Measurements from ENCODE around the gene PGK1. TPM values are rescaled to one million over a fixed set of nuclear protein-coding genes. Genes with fewer than 3 reads are reported as not detected.
"Not testable (repeated sequence)": the region's sequence is repeated elsewhere in the genome, so short reads cannot be mapped to it uniquely, and the experiment has no call there.

PGK1 gene
- 125 TPM for total RNA-seq

DNA sequence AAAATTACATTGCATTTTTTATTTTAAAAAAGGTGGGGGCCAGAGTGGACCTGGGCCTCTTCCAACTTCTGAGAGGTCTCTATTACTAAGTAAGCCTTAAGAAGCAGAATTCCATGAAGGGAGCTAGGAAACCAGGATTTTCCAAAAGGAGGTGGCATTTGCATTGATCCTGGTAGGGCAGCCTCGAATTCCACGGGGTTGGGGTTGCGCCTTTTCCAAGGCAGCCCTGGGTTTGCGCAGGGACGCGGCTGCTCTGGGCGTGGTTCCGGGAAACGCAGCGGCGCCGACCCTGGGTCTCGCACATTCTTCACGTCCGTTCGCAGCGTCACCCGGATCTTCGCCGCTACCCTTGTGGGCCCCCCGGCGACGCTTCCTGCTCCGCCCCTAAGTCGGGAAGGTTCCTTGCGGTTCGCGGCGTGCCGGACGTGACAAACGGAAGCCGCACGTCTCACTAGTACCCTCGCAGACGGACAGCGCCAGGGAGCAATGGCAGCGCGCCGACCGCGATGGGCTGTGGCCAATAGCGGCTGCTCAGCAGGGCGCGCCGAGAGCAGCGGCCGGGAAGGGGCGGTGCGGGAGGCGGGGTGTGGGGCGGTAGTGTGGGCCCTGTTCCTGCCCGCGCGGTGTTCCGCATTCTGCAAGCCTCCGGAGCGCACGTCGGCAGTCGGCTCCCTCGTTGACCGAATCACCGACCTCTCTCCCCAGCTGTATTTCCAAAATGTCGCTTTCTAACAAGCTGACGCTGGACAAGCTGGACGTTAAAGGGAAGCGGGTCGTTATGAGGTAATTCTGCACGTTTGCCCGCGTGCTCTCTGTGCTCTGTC, at the start of gene PGK1:
Gene PGK1, plus strand, starts transcription at position 626 of the 824 bp plus-strand sequence. Its CDS starts 93 bp downstream, at position 719.
- peak within 1 kb of the TSS; percentile 77 to 98 (median 95) for H3K9ac ChIP-seq (ENCODE audit: low read depth in 1 of 3, low read length in 3 of 3)
- no peaks in the 10 kb centered on the region for H3K36me3 ChIP-seq (ENCODE audit: control insufficient read depth in 3 of 3, insufficient read depth in 3 of 3, low read length in 3 of 3)
- no peaks in the 10 kb centered on the region for H3K9me3 ChIP-seq (ENCODE audit: control insufficient read depth in 3 of 3, low read length in 3 of 3)
- peak within 1 kb of the TSS; percentile 90 for H3K27ac ChIP-seq (ENCODE audit: low read depth, low read length)
- peaks cover 0 to 4% (median 0%) of the 10 kb centered on the region in 3 donors for H3K27me3 ChIP-seq (ENCODE audit: control insufficient read depth in 3 of 3, insufficient read depth in 3 of 3, low read length in 3 of 3)
- peak within 1 kb of the TSS; percentile 86 to 95 (median 91) for H3K4me3 ChIP-seq (ENCODE audit: low read length in 3 of 3)
- peaks cover 28 to 29% (median 28%) of the 10 kb centered on the region in 3 donors for H3K4me1 ChIP-seq (ENCODE audit: control insufficient read depth in 3 of 3, insufficient read depth in 3 of 3, low read length in 3 of 3)

GRCh38 chrX:78063687-78064086, 40.4 kb upstream of the PGK1 start:
- no peak overlapping the region for H3K9ac ChIP-seq (ENCODE audit: low read depth in 1 of 3, low read length in 3 of 3)
- H3K4me1 ChIP-seq (ENCODE audit: control insufficient read depth in 3 of 3, insufficient read depth in 3 of 3, low read length in 3 of 3): no peaks in the 10 kb centered on the region
- H3K9me3 ChIP-seq (ENCODE audit: control insufficient read depth in 3 of 3, low read length in 3 of 3): no peaks in the 10 kb centered on the region
- no peaks in the 10 kb centered on the region for H3K27me3 ChIP-seq (ENCODE audit: control insufficient read depth in 3 of 3, insufficient read depth in 3 of 3, low read length in 3 of 3)
- no peak overlapping the region for H3K27ac ChIP-seq (ENCODE audit: low read depth, low read length)
- no peak overlapping the region for H3K4me3 ChIP-seq (ENCODE audit: low read length in 3 of 3)
- H3K36me3 ChIP-seq (ENCODE audit: control insufficient read depth in 3 of 3, insufficient read depth in 3 of 3, low read length in 3 of 3): no peaks in the 10 kb centered on the region

GRCh38 chrX:78064152-78064551, 39.9 kb upstream of the PGK1 start:
- no peak overlapping the region for H3K4me3 ChIP-seq (ENCODE audit: low read length in 3 of 3)
- H3K9me3 ChIP-seq (ENCODE audit: control insufficient read depth in 3 of 3, low read length in 3 of 3): no peaks in the 10 kb centered on the region
- H3K36me3 ChIP-seq (ENCODE audit: control insufficient read depth in 3 of 3, insufficient read depth in 3 of 3, low read length in 3 of 3): no peaks in the 10 kb centered on the region
- no peak overlapping the region for H3K27ac ChIP-seq (ENCODE audit: low read depth, low read length)
- H3K9ac ChIP-seq (ENCODE audit: low read depth in 1 of 3, low read length in 3 of 3): no peak overlapping the region
- H3K4me1 ChIP-seq (ENCODE audit: control insufficient read depth in 3 of 3, insufficient read depth in 3 of 3, low read length in 3 of 3): no peaks in the 10 kb centered on the region
- H3K27me3 ChIP-seq (ENCODE audit: control insufficient read depth in 3 of 3, insufficient read depth in 3 of 3, low read length in 3 of 3): no peaks in the 10 kb centered on the region

- not testable (repeated sequence) for H3K4me3 ChIP-seq (ENCODE audit: low read length in 3 of 3); H3K27me3 ChIP-seq (ENCODE audit: control insufficient read depth in 3 of 3, insufficient read depth in 3 of 3, low read length in 3 of 3); H3K9ac ChIP-seq (ENCODE audit: low read depth in 1 of 3, low read length in 3 of 3); H3K27ac ChIP-seq (ENCODE audit: low read depth, low read length); H3K9me3 ChIP-seq (ENCODE audit: control insufficient read depth in 3 of 3, low read length in 3 of 3); H3K4me1 ChIP-seq (ENCODE audit: control insufficient read depth in 3 of 3, insufficient read depth in 3 of 3, low read length in 3 of 3); H3K36me3 ChIP-seq (ENCODE audit: control insufficient read depth in 3 of 3, insufficient read depth in 3 of 3, low read length in 3 of 3)
These were observed 39.1 kb upstream of the PGK1 start for GRCh38 chrX:78064698-78065601.

DNA sequence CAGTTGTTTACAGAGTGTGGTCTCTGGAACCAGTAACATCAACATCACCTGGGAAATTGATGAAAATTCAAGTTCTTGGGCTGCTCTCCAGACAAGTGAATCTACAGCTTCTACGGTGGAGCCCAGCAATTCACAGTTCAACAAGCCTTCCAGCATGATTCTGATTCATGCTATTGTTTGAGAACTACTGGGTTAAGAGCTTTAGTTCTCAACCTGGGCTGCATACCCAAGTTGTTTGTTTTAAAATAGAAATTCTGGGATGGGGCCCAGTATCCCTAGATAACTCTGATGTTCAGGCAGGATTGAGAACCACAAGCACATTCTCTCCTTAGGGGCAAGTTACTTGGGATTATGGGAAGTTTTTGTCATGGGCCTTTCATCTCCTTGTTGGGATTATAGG, 37.9 kb upstream of the PGK1 start:
- no peaks in the 10 kb centered on the region for H3K36me3 ChIP-seq (ENCODE audit: control insufficient read depth in 3 of 3, insufficient read depth in 3 of 3, low read length in 3 of 3)
- H3K9ac ChIP-seq (ENCODE audit: low read depth in 1 of 3, low read length in 3 of 3): no peak overlapping the region
- H3K4me1 ChIP-seq (ENCODE audit: control insufficient read depth in 3 of 3, insufficient read depth in 3 of 3, low read length in 3 of 3): no peaks in the 10 kb centered on the region
- H3K4me3 ChIP-seq (ENCODE audit: low read length in 3 of 3): no peak overlapping the region
- H3K27me3 ChIP-seq (ENCODE audit: control insufficient read depth in 3 of 3, insufficient read depth in 3 of 3, low read length in 3 of 3): no peaks in the 10 kb centered on the region
- no peak overlapping the region for H3K27ac ChIP-seq (ENCODE audit: low read depth, low read length)
- H3K9me3 ChIP-seq (ENCODE audit: control insufficient read depth in 3 of 3, low read length in 3 of 3): no peaks in the 10 kb centered on the region

GRCh38 chrX:78071331-78071730, 32.7 kb upstream of the PGK1 start:
- Histone ChIP-seq H3K36me3 (ENCODE audit: control insufficient read depth in 3 of 3, insufficient read depth in 3 of 3, low read length in 3 of 3) (no peaks in the 10 kb centered on the region), H3K9ac (ENCODE audit: low read depth in 1 of 3, low read length in 3 of 3) (no peak overlapping the region), H3K27ac (ENCODE audit: low read depth, low read length) (no peak overlapping the region), H3K27me3 (ENCODE audit: control insufficient read depth in 3 of 3, insufficient read depth in 3 of 3, low read length in 3 of 3) (no peaks in the 10 kb centered on the region), H3K9me3 (ENCODE audit: control insufficient read depth in 3 of 3, low read length in 3 of 3) (no peaks in the 10 kb centered on the region), H3K4me3 (ENCODE audit: low read length in 3 of 3) (no peak overlapping the region), H3K4me1 (ENCODE audit: control insufficient read depth in 3 of 3, insufficient read depth in 3 of 3, low read length in 3 of 3) (no peaks in the 10 kb centered on the region)

DNA sequence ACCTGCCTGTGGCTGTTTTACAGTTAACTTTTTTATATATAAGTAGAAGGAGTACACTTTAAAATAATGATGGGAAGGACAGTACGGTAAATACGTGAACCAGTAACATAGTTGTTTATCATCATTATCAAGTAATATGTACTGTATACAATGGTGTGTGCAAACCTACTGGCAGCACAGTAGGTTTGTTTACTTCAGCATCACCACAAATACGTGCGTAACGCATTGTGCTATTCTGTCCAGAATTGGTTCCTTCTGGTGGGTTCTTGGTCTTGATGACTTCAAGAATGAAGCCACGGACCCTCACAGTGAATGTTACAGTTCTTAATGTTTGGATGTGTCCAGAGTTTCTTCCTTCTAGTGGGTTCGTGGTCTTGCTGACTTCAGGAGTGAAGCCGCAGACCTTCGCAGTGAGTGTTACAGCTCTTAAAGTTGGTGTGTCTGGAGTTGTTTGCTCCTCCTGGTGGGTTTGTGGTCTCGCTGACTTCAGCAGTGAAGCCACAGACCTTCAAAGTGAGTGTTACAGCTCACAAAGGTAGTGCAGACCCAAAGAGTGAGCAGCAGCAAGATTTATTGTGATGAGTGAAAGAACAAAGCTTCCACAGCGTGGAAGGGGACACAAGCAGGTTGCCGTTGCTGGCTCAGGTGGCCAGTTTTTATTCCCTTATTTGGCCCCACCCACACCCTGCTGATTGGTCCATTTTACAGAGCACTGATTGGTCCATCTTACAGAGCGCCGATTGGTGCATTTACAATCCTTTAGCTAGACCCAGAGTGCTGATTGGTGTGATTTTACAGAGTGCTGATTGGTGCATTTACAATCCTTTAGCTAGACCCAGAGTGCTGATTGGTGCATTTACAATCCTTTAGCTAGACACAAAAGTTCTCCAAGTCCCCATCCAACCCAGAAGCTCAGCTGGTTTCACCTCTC, 30.6 kb upstream of the PGK1 start:
- H3K27me3 ChIP-seq (ENCODE audit: control insufficient read depth in 3 of 3, insufficient read depth in 3 of 3, low read length in 3 of 3); H3K36me3 ChIP-seq (ENCODE audit: control insufficient read depth in 3 of 3, insufficient read depth in 3 of 3, low read length in 3 of 3); H3K9ac ChIP-seq (ENCODE audit: low read depth in 1 of 3, low read length in 3 of 3); H3K9me3 ChIP-seq (ENCODE audit: control insufficient read depth in 3 of 3, low read length in 3 of 3); H3K4me3 ChIP-seq (ENCODE audit: low read length in 3 of 3); H3K27ac ChIP-seq (ENCODE audit: low read depth, low read length); H3K4me1 ChIP-seq (ENCODE audit: control insufficient read depth in 3 of 3, insufficient read depth in 3 of 3, low read length in 3 of 3): not testable (repeated sequence)

DNA sequence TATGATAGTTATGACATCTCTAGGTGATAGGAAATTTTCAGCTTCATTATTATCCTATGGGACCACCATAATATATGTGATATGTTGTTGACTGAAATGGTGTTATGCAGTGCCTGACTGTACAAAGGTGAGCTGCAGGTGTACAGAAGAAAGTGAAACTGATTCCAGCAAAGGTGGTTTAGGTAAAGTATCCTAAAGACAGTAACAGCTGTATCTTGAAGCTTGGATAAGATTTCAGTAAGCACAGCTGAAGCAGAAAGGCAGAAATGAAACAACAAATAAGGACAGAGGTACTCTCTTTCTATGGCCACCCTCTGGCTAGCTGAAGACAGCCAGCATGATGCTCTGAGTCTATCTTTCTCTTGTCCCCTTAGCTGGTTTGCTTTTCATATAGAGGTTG, 30.0 kb upstream of the PGK1 start:
- Histone ChIP-seq H3K9me3 (ENCODE audit: control insufficient read depth in 3 of 3, low read length in 3 of 3) (no peaks in the 10 kb centered on the region), H3K27me3 (ENCODE audit: control insufficient read depth in 3 of 3, insufficient read depth in 3 of 3, low read length in 3 of 3) (no peaks in the 10 kb centered on the region), H3K4me3 (ENCODE audit: low read length in 3 of 3) (no peak overlapping the region), H3K27ac (ENCODE audit: low read depth, low read length) (no peak overlapping the region), H3K4me1 (ENCODE audit: control insufficient read depth in 3 of 3, insufficient read depth in 3 of 3, low read length in 3 of 3) (no peaks in the 10 kb centered on the region), H3K9ac (ENCODE audit: low read depth in 1 of 3, low read length in 3 of 3) (no peak overlapping the region), H3K36me3 (ENCODE audit: control insufficient read depth in 3 of 3, insufficient read depth in 3 of 3, low read length in 3 of 3) (no peaks in the 10 kb centered on the region)

DNA sequence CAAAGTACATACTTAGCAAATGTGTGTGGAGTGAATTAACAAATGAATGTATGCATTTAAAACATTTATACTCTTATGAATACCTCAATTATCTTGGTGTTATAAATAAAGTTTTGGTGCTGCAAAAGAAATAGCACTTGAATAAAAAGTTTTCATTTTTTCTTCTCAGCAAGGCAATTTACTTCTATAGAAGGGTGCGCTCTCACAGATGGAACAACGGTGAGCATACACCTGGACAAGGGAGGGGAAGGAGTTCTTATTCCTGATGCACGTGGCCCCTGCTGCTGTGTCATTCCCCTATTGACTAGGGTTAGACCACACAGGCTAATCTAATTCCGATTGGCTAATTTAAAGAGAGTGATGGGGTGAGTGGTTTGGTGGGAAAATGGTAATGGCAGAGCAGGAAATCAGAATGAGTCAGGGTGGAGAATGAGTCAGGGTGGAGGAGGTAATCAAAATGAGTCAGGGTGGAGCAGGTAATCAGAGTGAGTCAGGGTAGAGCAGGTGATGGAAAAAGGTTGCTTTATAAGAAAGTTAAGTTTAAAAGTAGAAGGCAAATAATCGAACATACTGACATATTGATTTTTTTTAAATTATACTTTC, 28.2 kb upstream of the PGK1 start:
- Histone ChIP-seq H3K27me3 (ENCODE audit: control insufficient read depth in 3 of 3, insufficient read depth in 3 of 3, low read length in 3 of 3) (no peaks in the 10 kb centered on the region), H3K4me3 (ENCODE audit: low read length in 3 of 3) (no peak overlapping the region), H3K27ac (ENCODE audit: low read depth, low read length) (no peak overlapping the region), H3K9me3 (ENCODE audit: control insufficient read depth in 3 of 3, low read length in 3 of 3) (no peaks in the 10 kb centered on the region), H3K4me1 (ENCODE audit: control insufficient read depth in 3 of 3, insufficient read depth in 3 of 3, low read length in 3 of 3) (no peaks in the 10 kb centered on the region), H3K9ac (ENCODE audit: low read depth in 1 of 3, low read length in 3 of 3) (no peak overlapping the region), H3K36me3 (ENCODE audit: control insufficient read depth in 3 of 3, insufficient read depth in 3 of 3, low read length in 3 of 3) (no peaks in the 10 kb centered on the region)

Measured in skeletal muscle tissue (tissue), 4 donors.